GM12865 (cell line): ENCODE data around the gene MEIS1.

Source experiments
- DNase-seq: peaks from one replicate; pipeline ENCODE4 v3.0.0; 2010; ENCODE audit warnings: low read depth
- H3K4me3 ChIP-seq: 2 replicates; pipeline ENCODE4 v1.5.1; 2011; ENCODE audit warnings: mild to moderate bottlenecking, low read depth, low read length, control low read depth
- CTCF ChIP-seq: IDR thresholded peaks from 2 replicates; pipeline ENCODE4 v1.5.1; 2011; ENCODE audit warnings: low read length, control low read depth, low read depth, inconsistent platforms; ENCODE audit not compliant: insufficient read depth; ENCODE audit errors: missing control alignments

The MEIS1 gene

GRCh38 chr2:66436581-66437001, 1.7 kb downstream of the MEIS1 start:
- no peak overlapping the region for H3K4me3 ChIP-seq
- TF ChIP-seq CTCF, result no peak
- DNase-seq, result no peak

- H3K4me3 ChIP-seq, result no peak overlapping the region
- no peak for DNase-seq
- no peak for TF ChIP-seq CTCF
Measured at GRCh38 chr2:66437109-66437690, 2.3 kb downstream of the MEIS1 start.

GRCh38 chr2:66437691-66438497, 3.0 kb downstream of the MEIS1 start:
- H3K4me3 ChIP-seq, result no peak overlapping the region
- DNase-seq, result no peak
- no peak for TF ChIP-seq CTCF

GRCh38 chr2:66438498-66438833, 3.5 kb downstream of the MEIS1 start:
- DNase-seq, result no peak
- no peak overlapping the region for H3K4me3 ChIP-seq
- TF ChIP-seq CTCF, result no peak

- DNase-seq, result no peak
- H3K4me3 ChIP-seq, result no peak overlapping the region
- no peak for TF ChIP-seq CTCF
Measured at GRCh38 chr2:66438891-66439811, 4.2 kb downstream of the MEIS1 start.

GRCh38 chr2:66439812-66440542, 5.1 kb downstream of the MEIS1 start:
- no peak overlapping the region for H3K4me3 ChIP-seq
- DNase-seq, result no peak
- no peak for TF ChIP-seq CTCF
